HG02970 (cell line): ENCODE results near the gene AFAP1.

Experiments used
- ATAC-seq: cut with Tn5 transposase; IDR thresholded peaks from one replicate; pipeline ENCODE4 v1.9.1; 2021; ENCODE audit warnings: mild to moderate bottlenecking, moderate library complexity, moderate number of reproducible peaks; ENCODE audit not compliant: unreplicated experiment, low FRiP score

The AFAP1 gene

DNA sequence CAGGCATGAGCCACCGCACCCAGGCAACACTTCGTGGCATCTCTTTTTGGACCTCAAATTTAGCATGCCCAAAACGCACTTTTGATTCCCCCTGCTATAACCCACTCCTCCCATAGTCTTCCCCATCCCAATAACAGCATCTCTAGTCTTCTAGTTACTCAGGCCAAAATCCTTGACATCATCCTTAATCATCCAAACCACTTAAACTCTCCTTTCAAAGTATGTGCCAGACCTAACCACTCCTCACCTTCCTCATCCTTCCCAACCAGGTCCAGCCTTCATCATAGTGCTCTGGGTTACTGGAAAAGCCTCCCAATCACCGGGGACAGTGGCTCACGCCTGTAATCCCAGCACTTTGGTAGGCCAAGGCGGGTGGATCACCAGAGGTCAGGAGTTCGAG is 41.9 kb downstream of the AFAP1 start:
- ATAC-seq: no peak

GRCh38 chr4:7894677-7895181 is 44.9 kb downstream of the AFAP1 start:
- no peak for ATAC-seq

DNA sequence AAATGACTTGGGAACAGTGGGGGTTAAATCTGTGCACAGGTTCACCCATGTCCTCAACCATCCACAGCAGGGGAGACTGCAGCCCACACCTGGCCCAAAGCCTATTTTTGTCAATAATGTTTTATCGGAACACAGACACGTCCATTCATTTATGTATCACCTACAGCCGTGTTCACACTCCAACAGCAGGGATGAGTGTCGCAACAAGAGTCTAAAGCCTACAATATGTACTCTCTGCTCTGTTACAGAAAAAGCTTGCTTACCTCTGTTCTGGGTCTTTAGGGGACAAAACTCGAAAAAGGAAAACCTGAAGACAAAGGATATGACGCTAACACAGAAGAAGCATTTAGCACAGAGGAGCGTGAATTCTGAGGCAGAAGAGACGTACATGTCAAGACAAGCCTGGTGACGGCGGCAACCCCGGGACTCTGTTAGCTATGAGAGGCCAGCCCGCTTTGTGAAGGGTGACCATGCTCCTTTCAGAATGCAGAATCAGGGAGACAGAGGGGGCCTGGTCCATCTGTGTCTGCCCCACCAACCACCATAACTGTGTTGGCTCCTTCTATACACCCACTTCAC is 45.5 kb downstream of the AFAP1 start:
- ATAC-seq: no peak

DNA sequence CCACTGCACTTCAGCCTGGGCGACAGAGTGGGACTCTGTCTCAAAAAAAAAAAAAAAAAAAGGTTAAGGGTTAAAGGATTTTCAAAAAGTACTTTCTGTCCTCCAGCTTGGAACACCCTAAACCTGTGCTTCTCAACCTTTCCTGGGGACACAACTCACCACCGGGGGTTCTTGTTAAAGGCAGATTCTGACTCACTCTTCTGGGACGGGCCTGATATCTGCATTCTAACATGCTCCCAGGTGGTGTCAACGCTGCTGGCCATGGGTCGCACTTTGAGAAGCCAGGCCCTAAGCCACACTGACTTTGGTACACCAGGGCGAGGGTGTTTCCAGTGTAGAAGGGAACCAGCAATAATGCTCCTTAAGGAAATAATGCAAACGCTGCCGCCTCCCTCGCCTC is 46.1 kb downstream of the AFAP1 start:
- no peak for ATAC-seq

- no peak for ATAC-seq
Measured at GRCh38 chr4:7892212-7893019, 47.2 kb downstream of the AFAP1 start.

GRCh38 chr4:7890635-7891393 is 48.8 kb downstream of the AFAP1 start:
- no peak for ATAC-seq

GRCh38 chr4:7887436-7887835 is 52.2 kb downstream of the AFAP1 start:
- no peak for ATAC-seq

DNA sequence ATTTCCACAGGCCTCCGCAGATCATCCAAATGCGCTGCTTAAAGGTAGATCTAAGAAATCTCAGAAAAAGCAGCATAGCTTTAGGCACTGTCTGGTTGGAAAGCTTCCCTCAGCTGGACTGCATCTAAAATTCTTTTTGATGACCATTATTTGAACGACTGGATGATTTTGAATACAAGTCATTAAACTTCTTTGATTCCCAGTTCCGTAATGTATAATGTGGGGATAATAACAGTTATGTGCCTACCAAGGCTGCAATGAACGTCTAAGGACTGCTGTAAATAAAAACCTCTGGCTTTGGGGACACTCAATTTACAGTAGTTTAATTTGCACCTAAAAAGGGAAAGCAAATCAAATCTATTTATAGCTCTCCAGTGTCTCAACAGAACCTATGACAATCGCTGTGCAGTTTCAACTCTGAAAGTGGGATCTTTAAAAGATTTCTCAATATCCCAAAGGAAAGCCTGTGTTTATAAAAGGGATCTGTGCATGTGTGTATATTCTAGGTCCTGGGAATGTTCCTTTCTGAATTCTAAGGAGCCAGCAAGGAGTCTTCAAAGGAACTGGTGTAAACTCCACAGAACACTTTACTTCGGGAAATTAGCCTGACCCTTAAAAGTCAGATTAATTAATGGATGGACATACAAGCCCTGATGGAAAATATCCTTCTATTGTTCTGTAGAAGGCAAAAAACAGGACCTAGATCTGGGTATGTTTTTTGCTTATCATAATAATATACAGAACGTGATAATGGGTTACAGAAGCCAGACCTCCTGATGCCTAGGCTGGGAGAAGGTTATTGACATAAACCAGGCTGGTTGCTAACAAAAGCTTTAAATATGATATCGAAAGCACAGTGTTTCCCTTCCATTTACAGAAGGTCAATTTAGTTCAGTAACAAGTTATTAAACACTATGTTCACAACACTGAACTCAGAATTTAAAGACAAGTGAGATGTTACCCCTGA is 53.4 kb downstream of the AFAP1 start:
- no peak for ATAC-seq

- no peak for ATAC-seq
Measured at GRCh38 chr4:7885216-7886006, 54.2 kb downstream of the AFAP1 start.

DNA sequence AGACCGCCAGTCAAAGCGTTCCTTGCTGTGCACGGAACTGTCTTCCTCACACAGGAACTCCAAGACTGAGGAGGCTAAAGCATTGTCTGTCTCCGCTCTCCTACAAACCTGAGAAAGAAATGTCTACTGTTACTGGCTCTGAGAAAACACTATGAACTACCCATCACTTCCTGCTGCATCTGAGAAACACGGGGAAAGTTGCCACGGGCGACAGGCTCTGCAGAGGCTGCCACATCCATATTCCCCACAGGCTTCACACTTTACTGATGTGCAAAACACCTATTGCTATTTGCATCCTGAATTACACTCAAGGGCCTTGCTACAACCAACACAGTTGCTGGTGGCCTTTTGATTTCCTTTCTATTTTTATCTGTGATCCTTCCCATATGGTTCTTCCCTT is 59.0 kb downstream of the AFAP1 start:
- ATAC-seq: no peak

GRCh38 chr4:7879127-7879526 is 60.5 kb downstream of the AFAP1 start:
- no peak for ATAC-seq

DNA sequence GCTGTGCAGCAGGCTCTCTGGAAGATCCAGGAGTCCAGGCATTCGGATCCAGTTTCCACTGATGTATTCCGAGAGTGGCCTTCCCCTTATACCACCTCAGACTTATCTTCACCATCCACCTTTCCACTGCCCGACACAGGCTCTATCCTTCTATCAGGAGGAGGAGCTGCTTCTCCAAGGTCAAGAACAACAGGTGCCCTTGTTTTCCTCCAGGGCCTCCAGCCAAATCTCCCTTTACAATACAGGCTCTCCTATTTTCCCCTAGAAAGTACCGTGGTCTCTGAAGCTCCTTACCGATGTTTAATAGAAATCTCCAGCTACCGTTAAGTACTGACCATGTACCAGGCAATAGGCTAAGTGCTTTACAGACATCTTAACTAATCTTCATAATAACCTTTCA is 61.3 kb downstream of the AFAP1 start:
- no peak for ATAC-seq

- ATAC-seq: no peak
Measured at GRCh38 chr4:7877176-7877575, 62.5 kb downstream of the AFAP1 start.

- ATAC-seq: no peak
Measured at GRCh38 chr4:7876201-7876875, 63.3 kb downstream of the AFAP1 start.

GRCh38 chr4:7874838-7875237 is 64.8 kb downstream of the AFAP1 start:
- ATAC-seq: no peak

GRCh38 chr4:7873881-7874280 is 65.8 kb downstream of the AFAP1 start:
- no peak for ATAC-seq

- no peak for ATAC-seq
Measured at GRCh38 chr4:7872264-7872771, 67.3 kb downstream of the AFAP1 start.

GRCh38 chr4:7871356-7871755 is 68.3 kb downstream of the AFAP1 start:
- ATAC-seq: no peak
